Measurements from ENCODE around the gene PANX3.

The PANX3 gene

GRCh38 chr11:124612045-124612444, 817 bp downstream of the PANX3 start:
- no peaks in the 10 kb centered on the region for H4K20me1 ChIP-seq
- no peak overlapping the region for H3K9ac ChIP-seq
- peaks cover 30% of the 10 kb centered on the region for H3K4me1 ChIP-seq
- H3K27ac ChIP-seq: 0 out of 2 replicates have a peak overlapping the region, but pooled peaks have one; percentile 8
- no peaks in the 10 kb centered on the region for H3K9me3 ChIP-seq
- TF ChIP-seq Cebpa-rat (IDR thresholded peaks at IDR 0.05): no peak
- peak overlapping the region; percentile 67 for H3K4me2 ChIP-seq
- H3K36me3 ChIP-seq: no peaks in the 10 kb centered on the region
- H3K4me3 ChIP-seq: no peak overlapping the region
- no peaks in the 10 kb centered on the region for H3K27me3 ChIP-seq

GRCh38 chr11:124612567-124613246, 1.5 kb downstream of the PANX3 start:
- H3K9ac ChIP-seq: no peak overlapping the region
- H4K20me1 ChIP-seq: no peaks in the 10 kb centered on the region
- H3K27ac ChIP-seq: 0 out of 2 replicates have a peak overlapping the region, but pooled peaks have one; percentile 8
- no peaks in the 10 kb centered on the region for H3K9me3 ChIP-seq
- H3K4me2 ChIP-seq: peak overlapping the region; percentile 67
- TF ChIP-seq Cebpa-rat (IDR thresholded peaks at IDR 0.05): no peak
- H3K4me3 ChIP-seq: no peak overlapping the region
- no peaks in the 10 kb centered on the region for H3K27me3 ChIP-seq
- H3K4me1 ChIP-seq: peaks cover 30% of the 10 kb centered on the region
- no peaks in the 10 kb centered on the region for H3K36me3 ChIP-seq

- Histone ChIP-seq H3K9ac (no peak overlapping the region), H3K4me2 (no peak overlapping the region), H3K27ac (no peak overlapping the region), H3K4me3 (no peak overlapping the region), H3K27me3 (no peaks in the 10 kb centered on the region), H3K9me3 (no peaks in the 10 kb centered on the region), H3K4me1 (peaks cover 15% of the 10 kb centered on the region), H3K36me3 (no peaks in the 10 kb centered on the region), H4K20me1 (peaks cover 11% of the 10 kb centered on the region)
- no peak for TF ChIP-seq Cebpa-rat (IDR thresholded peaks at IDR 0.05)
These were observed 7.6 kb downstream of the PANX3 start for GRCh38 chr11:124618863-124619262.

DNA sequence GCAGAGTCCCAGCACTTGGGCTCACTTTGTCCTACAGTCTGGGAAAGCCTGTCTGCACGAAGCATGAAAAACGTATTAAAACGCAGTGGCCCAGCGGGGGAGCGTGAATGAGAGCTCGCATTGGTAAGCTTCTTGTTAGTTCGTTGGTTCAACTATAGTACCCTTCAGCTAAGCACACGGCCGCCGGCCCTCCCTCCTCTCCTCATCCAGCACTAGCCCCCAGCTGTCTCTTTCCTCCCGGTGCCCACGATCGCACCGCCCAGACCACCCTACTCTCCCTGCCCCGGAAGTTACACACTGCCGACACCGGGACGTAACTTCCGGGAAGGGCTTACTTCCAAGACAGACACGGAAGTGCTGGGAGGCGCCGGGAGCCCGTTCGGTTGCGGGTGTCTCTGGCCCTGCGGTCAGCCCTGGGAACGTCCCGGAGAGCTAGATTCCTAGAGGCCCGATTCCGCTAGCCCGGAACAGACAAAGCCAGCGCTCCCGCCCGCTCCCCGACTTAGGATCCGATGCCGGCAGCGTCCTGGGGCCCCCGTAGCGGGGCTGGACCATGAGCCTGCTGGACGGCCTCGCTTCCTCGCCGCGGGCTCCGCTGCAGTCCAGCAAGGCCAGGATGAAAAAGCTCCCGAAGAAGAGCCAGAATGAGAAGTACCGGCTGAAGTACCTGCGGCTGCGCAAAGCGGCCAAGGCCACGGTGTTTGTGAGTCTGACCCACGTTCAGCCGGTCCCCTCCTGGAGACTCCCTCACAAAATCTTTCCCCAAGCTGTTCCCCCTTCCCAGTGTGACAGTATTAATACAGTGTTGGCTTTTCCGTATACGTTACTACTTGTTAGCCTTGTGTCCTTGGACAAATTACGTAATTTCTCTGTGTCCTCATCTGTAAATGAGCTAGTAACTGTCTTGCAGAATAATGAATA, 11.6 kb downstream of the PANX3 start, which contains the start of gene TBRG1:
TBRG1 (plus strand) TSS at position 334 of the 921 bp plus-strand sequence; CDS start at position 554, 220 bp downstream.
- H3K36me3 ChIP-seq: peaks cover 34% of the 10 kb centered on the region
- peak within 1 kb of the TSS; percentile 92 for H3K4me2 ChIP-seq
- peaks cover 22% of the 10 kb centered on the region for H3K4me1 ChIP-seq
- TF ChIP-seq Cebpa-rat (IDR thresholded peaks at IDR 0.05): no peak
- peak within 1 kb of the TSS; percentile 93 for H3K4me3 ChIP-seq
- no peaks in the 10 kb centered on the region for H3K9me3 ChIP-seq
- H4K20me1 ChIP-seq: peaks cover 44% of the 10 kb centered on the region
- H3K9ac ChIP-seq: peak within 1 kb of the TSS; percentile 96
- peak within 1 kb of the TSS; percentile 92 for H3K27ac ChIP-seq
- no peaks in the 10 kb centered on the region for H3K27me3 ChIP-seq

DNA sequence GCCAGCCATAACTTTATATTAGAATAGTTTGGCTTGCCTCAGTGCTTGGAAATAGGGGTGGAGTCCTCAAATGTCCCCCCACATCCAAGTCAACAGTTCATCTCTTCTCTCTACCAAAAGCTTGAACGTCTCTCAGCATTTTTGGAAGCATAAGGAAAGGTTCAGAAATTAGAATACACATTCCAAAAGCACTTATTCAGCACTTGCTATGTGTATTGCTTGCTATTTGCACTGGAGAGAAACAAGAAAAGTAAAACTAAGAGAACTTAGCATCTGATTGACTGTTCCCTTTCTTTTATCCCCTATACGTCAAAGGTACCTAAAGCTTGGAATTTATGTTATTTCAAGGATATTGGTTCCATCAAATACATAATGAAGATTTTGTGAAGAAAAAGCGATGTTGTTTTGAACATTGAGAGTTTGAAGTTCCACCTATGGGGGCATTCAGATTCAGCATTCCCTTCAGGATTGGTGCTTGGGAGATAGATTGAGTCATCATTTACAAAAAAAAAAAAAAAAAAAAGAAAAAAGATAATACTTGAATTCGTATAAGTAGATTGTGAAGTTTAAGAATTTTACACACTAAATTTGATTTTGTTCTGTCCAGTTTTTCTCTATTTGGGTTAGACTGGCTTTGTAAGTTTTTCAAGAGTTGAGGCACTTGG, 12.8 kb downstream of the PANX3 start:
- H3K4me2 ChIP-seq: peak overlapping the region; percentile 89
- peak overlapping the region; percentile 93 for H3K4me3 ChIP-seq
- peaks cover 22% of the 10 kb centered on the region for H3K4me1 ChIP-seq
- H3K9me3 ChIP-seq: no peaks in the 10 kb centered on the region
- no peak for TF ChIP-seq Cebpa-rat (IDR thresholded peaks at IDR 0.05)
- H4K20me1 ChIP-seq: peaks cover 44% of the 10 kb centered on the region
- H3K36me3 ChIP-seq: peaks cover 42% of the 10 kb centered on the region
- H3K27me3 ChIP-seq: no peaks in the 10 kb centered on the region
- H3K27ac ChIP-seq: no peak overlapping the region
- H3K9ac ChIP-seq: peak overlapping the region; percentile 96

DNA sequence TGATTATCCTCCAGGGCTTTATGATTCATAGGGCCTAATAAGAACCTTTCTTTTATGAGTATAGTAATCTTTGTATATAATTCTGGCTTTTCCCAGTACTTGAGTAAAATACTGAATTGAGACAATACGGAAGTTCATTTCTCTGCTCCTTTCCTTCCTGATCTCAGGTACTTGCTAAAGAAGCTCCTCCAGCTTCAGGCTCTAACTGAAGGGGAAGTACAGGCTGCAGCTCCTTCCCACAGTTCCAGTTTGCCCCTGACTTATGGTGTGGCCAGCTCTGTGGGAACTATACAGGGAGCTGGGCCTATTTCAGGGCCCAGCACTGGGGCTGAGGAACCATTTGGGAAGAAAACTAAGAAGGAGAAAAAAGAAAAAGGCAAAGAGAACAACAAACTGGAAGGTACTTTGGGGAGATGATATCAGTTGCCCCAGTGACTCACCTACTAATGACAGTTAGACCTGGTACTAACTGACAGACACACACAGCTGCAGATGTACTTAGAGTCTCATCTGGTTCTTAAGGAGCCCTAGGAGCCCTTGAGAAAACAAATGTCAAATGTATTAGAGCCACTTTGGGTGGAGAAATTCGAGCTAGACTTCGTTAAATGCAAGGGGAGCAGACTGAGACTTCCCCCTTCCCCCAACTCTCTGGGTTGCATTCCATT, 14.4 kb downstream of the PANX3 start:
- TF ChIP-seq Cebpa-rat (IDR thresholded peaks at IDR 0.05): no peak
- H3K4me3 ChIP-seq: no peak overlapping the region
- peaks cover 50% of the 10 kb centered on the region for H4K20me1 ChIP-seq
- H3K27ac ChIP-seq: no peak overlapping the region
- H3K4me1 ChIP-seq: peaks cover 22% of the 10 kb centered on the region
- H3K36me3 ChIP-seq: peaks cover 52% of the 10 kb centered on the region
- no peaks in the 10 kb centered on the region for H3K27me3 ChIP-seq
- H3K4me2 ChIP-seq: no peak overlapping the region
- H3K9me3 ChIP-seq: no peaks in the 10 kb centered on the region
- H3K9ac ChIP-seq: no peak overlapping the region

DNA sequence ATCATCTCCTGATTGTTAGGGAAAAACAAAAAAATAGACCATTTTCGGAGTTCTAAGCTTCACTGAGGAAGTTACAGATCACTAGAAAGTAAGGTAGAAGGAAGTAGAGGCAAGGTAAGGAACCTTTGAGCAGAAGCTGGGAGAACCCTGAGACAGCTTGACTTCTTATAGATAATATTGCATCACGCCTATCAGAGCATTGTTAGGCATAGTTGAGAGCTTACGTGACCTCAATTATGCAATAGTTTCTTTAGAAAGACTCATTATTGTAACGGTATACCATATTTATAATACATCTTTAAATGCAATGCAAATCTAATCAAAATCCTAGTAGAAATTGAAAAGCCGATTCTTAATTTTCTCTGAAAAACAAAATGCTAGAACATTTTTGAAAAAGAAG, 16.3 kb downstream of the PANX3 start:
- TF ChIP-seq Cebpa-rat (IDR thresholded peaks at IDR 0.05): no peak
- H3K4me3 ChIP-seq: no peak overlapping the region
- no peak overlapping the region for H3K9ac ChIP-seq
- peaks cover 58% of the 10 kb centered on the region for H4K20me1 ChIP-seq
- peaks cover 15% of the 10 kb centered on the region for H3K4me1 ChIP-seq
- H3K36me3 ChIP-seq: peaks cover 71% of the 10 kb centered on the region
- no peak overlapping the region for H3K4me2 ChIP-seq
- no peaks in the 10 kb centered on the region for H3K9me3 ChIP-seq
- no peaks in the 10 kb centered on the region for H3K27me3 ChIP-seq
- no peak overlapping the region for H3K27ac ChIP-seq

DNA sequence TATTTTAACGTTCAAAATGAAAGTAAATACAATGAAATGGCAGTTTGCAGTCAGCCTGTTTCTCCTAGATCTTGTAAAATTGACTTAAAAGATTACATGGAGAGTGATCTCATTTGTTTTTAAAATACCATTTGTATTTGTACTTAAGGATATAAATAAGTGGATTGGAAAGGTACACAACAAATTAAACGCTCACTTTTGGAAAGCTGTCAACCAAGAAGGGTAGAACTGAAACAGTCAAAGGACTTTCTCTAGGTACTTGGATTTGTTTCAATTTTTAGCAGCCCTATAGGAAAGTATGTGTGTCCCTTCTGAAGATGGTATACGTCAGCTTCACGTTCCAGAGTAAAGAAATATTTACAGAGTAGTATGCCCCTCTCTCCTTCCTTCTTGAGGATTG, 18.7 kb downstream of the PANX3 start:
- H3K36me3 ChIP-seq: peaks cover 86% of the 10 kb centered on the region

GRCh38 chr11:124633355-124633754, 22.1 kb downstream of the PANX3 start:
- Histone ChIP-seq H3K27ac (no peak overlapping the region), H3K27me3 (no peaks in the 10 kb centered on the region), H3K9ac (no peak overlapping the region), H3K4me1 (no peaks in the 10 kb centered on the region), H3K36me3 (peaks cover 88% of the 10 kb centered on the region), H4K20me1 (peaks cover 19% of the 10 kb centered on the region; the same call in 1 of the 2 replicates), H3K4me2 (no peak overlapping the region), H3K9me3 (no peaks in the 10 kb centered on the region), H3K4me3 (no peak overlapping the region)
- TF ChIP-seq Cebpa-rat (IDR thresholded peaks at IDR 0.05): no peak

More for the DNA sequence above, 18.7 kb downstream of the PANX3 start:
- H4K20me1 ChIP-seq: peaks cover 39% of the 10 kb centered on the region
- no peak overlapping the region for H3K4me3 ChIP-seq
- no peak overlapping the region for H3K4me2 ChIP-seq
- no peak overlapping the region for H3K9ac ChIP-seq
- H3K4me1 ChIP-seq: no peaks in the 10 kb centered on the region
- no peaks in the 10 kb centered on the region for H3K27me3 ChIP-seq
- TF ChIP-seq Cebpa-rat (IDR thresholded peaks at IDR 0.05): no peak
- no peaks in the 10 kb centered on the region for H3K9me3 ChIP-seq
- H3K27ac ChIP-seq: no peak overlapping the region
